Activated naive CD8-positive, alpha-beta T cell treated with anti-CD3 and anti-CD28 coated beads, Interleukin-2, amount 10 ng/mL, durations not matched to agents 7 days and 5 days (primary cell): Measurements from ENCODE around the gene POU2F3. TPM values are rescaled to one million over a fixed set of nuclear protein-coding genes. Genes with fewer than 3 reads are reported as not detected.

ENCODE experiments used
- ATAC-seq: fragments of 150-1000 bp; cut with Tn5 transposase; one replicate; pipeline ENCODE4 v1.10.0; 2021; ENCODE audit warnings: low read depth, moderate library complexity
- POLR2A ChIA-PET: fragments of 350-600 bp; sonication (Branson Sonifier 250); formaldehyde crosslinking; loops from one replicate; lab custom pipeline; 2021; ENCODE audit warnings: antibody characterized with exemption; lab: Charles Lee
- DNase-seq: peaks from one replicate; pipeline ENCODE4 v3.0.0; 2021
- H3K27ac Mint-ChIP-seq: one replicate; pipeline ENCODE4 v1.8.0; 2022; ENCODE audit warnings: mild to moderate bottlenecking, mixed read lengths
- H3K27me3 Mint-ChIP-seq: one replicate; pipeline ENCODE4 v1.8.0; 2022; ENCODE audit warnings: mild to moderate bottlenecking, moderate library complexity, mixed read lengths
- H3K36me3 Mint-ChIP-seq: one replicate; pipeline ENCODE4 v1.8.0; 2021; ENCODE audit warnings: mild to moderate bottlenecking, mixed read lengths
- H3K4me1 Mint-ChIP-seq: one replicate; pipeline ENCODE4 v1.8.0; 2021; ENCODE audit warnings: mixed read lengths
- H3K4me3 Mint-ChIP-seq: one replicate; pipeline ENCODE4 v1.8.0; 2022; ENCODE audit warnings: mild to moderate bottlenecking, moderate library complexity, mixed read lengths
- H3K9me3 Mint-ChIP-seq: one replicate; pipeline ENCODE4 v1.8.0; 2021; ENCODE audit warnings: mixed read lengths
- total RNA-seq, 2 experiments: library from RNA; stranded (reverse); gene quantifications; one replicate each; pipeline ENCODE4 v1.2.3, GENCODE V29; 2021

POU2F3 gene
- total RNA-seq, 2 experiments from 2014 or later, result not detected

GRCh38 chr11:120344302-120345004, 104.5 kb downstream of the POU2F3 start:
- ATAC-seq (peak; percentile 82), DNase-seq (no peak)
- POLR2A ChIA-PET, result no interaction called here
- H3K27ac Mint-ChIP-seq, result peak overlapping the region; percentile 65
- peak overlapping the region; percentile 74 for H3K4me3 Mint-ChIP-seq
- H3K36me3 Mint-ChIP-seq, result peaks cover 8% of the 10 kb centered on the region
- peaks cover 77% of the 10 kb centered on the region for H3K27me3 Mint-ChIP-seq
- peaks cover 2% of the 10 kb centered on the region for H3K9me3 Mint-ChIP-seq
- H3K4me1 Mint-ChIP-seq, result peaks cover 21% of the 10 kb centered on the region

GRCh38 chr11:120346233-120346632, 106.3 kb downstream of the POU2F3 start:
- POLR2A ChIA-PET, result no interaction called here
- Mint-ChIP-seq H3K27ac (no peak overlapping the region), H3K4me1 (peaks cover 14% of the 10 kb centered on the region), H3K36me3 (peaks cover 8% of the 10 kb centered on the region), H3K9me3 (peaks cover 2% of the 10 kb centered on the region), H3K27me3 (peaks cover 73% of the 10 kb centered on the region), H3K4me3 (no peak overlapping the region)
- DNase-seq (no peak), ATAC-seq (no peak)

- no peak for DNase-seq
- POLR2A ChIA-PET, result no interaction called here
- H3K27ac Mint-ChIP-seq, result no peak overlapping the region
- no peak for ATAC-seq
- H3K4me3 Mint-ChIP-seq, result no peak overlapping the region
- no peaks in the 10 kb centered on the region for H3K9me3 Mint-ChIP-seq
- peaks cover 49% of the 10 kb centered on the region for H3K27me3 Mint-ChIP-seq
- peaks cover 3% of the 10 kb centered on the region for H3K36me3 Mint-ChIP-seq
- peaks cover 3% of the 10 kb centered on the region for H3K4me1 Mint-ChIP-seq
These were observed 110.7 kb downstream of the POU2F3 start for GRCh38 chr11:120350637-120351036.

GRCh38 chr11:120352405-120352804, 112.5 kb downstream of the POU2F3 start:
- POLR2A ChIA-PET, result no interaction called here
- Mint-ChIP-seq H3K9me3 (no peaks in the 10 kb centered on the region), H3K4me3 (no peak overlapping the region), H3K27me3 (peaks cover 44% of the 10 kb centered on the region), H3K27ac (no peak overlapping the region), H3K36me3 (peaks cover 2% of the 10 kb centered on the region), H3K4me1 (no peaks in the 10 kb centered on the region)
- ATAC-seq, result no peak
- DNase-seq, result no peak

- no peak overlapping the region for H3K4me3 Mint-ChIP-seq
- peaks cover 2% of the 10 kb centered on the region for H3K36me3 Mint-ChIP-seq
- no peak overlapping the region for H3K27ac Mint-ChIP-seq
- H3K4me1 Mint-ChIP-seq, result no peaks in the 10 kb centered on the region
- POLR2A ChIA-PET, result no interaction called here
- peaks cover 42% of the 10 kb centered on the region for H3K27me3 Mint-ChIP-seq
- H3K9me3 Mint-ChIP-seq, result no peaks in the 10 kb centered on the region
- ATAC-seq, result no peak
- DNase-seq, result no peak
These were observed 114.1 kb downstream of the POU2F3 start for GRCh38 chr11:120354068-120354467.

GRCh38 chr11:120354779-120355178, 114.8 kb downstream of the POU2F3 start:
- peaks cover 2% of the 10 kb centered on the region for H3K36me3 Mint-ChIP-seq
- POLR2A ChIA-PET, result no interaction called here
- H3K4me3 Mint-ChIP-seq, result no peak overlapping the region
- H3K27me3 Mint-ChIP-seq, result peaks cover 36% of the 10 kb centered on the region
- no peak for ATAC-seq
- no peaks in the 10 kb centered on the region for H3K4me1 Mint-ChIP-seq
- DNase-seq, result no peak
- H3K27ac Mint-ChIP-seq, result no peak overlapping the region
- no peaks in the 10 kb centered on the region for H3K9me3 Mint-ChIP-seq

GRCh38 chr11:120357620-120358019, 117.7 kb downstream of the POU2F3 start:
- no peak overlapping the region for H3K4me3 Mint-ChIP-seq
- no peaks in the 10 kb centered on the region for H3K4me1 Mint-ChIP-seq
- ATAC-seq (no peak), DNase-seq (no peak)
- H3K27me3 Mint-ChIP-seq, result peaks cover 33% of the 10 kb centered on the region
- H3K27ac Mint-ChIP-seq, result no peak overlapping the region
- H3K36me3 Mint-ChIP-seq, result peaks cover 2% of the 10 kb centered on the region
- no peaks in the 10 kb centered on the region for H3K9me3 Mint-ChIP-seq
- POLR2A ChIA-PET, result no interaction called here

GRCh38 chr11:120358729-120359128, 118.8 kb downstream of the POU2F3 start:
- no peak for ATAC-seq

GRCh38 chr11:120363436-120363835, 123.5 kb downstream of the POU2F3 start:
- Mint-ChIP-seq H3K9me3 (no peaks in the 10 kb centered on the region), H3K36me3 (no peaks in the 10 kb centered on the region), H3K4me3 (no peak overlapping the region), H3K4me1 (no peaks in the 10 kb centered on the region), H3K27me3 (peaks cover 22% of the 10 kb centered on the region), H3K27ac (no peak overlapping the region)
- ATAC-seq, result no peak
- no peak for DNase-seq
- POLR2A ChIA-PET, result no interaction called here

More at GRCh38 chr11:120358729-120359128, 118.8 kb downstream of the POU2F3 start:
- no peak for DNase-seq
- no peaks in the 10 kb centered on the region for H3K9me3 Mint-ChIP-seq
- H3K4me1 Mint-ChIP-seq, result no peaks in the 10 kb centered on the region
- peaks cover 2% of the 10 kb centered on the region for H3K36me3 Mint-ChIP-seq
- H3K27ac Mint-ChIP-seq, result no peak overlapping the region
- H3K4me3 Mint-ChIP-seq, result no peak overlapping the region
- POLR2A ChIA-PET, result interaction anchor here (0.5 kb wide), 1 partner anchor 36 kb away, joined by 3 read pairs; no protein-coding TSS in a partner anchor
- peaks cover 34% of the 10 kb centered on the region for H3K27me3 Mint-ChIP-seq

GRCh38 chr11:120365512-120365911, 125.6 kb downstream of the POU2F3 start:
- Mint-ChIP-seq H3K27me3 (peaks cover 31% of the 10 kb centered on the region), H3K36me3 (no peaks in the 10 kb centered on the region), H3K27ac (no peak overlapping the region), H3K4me3 (no peak overlapping the region), H3K4me1 (no peaks in the 10 kb centered on the region), H3K9me3 (no peaks in the 10 kb centered on the region)
- ATAC-seq (no peak), DNase-seq (no peak)
- POLR2A ChIA-PET, result no interaction called here

Other genes with a start within 250 kb of the POU2F3 start
- not detected for gene TRIM29, start 102.0 kb upstream of the POU2F3 start, total RNA-seq
- 1 to 10 TPM; 2.4 to 5.5 TPM for gene OAF, start 29.1 kb upstream of the POU2F3 start, total RNA-seq
- gene TLCD5, start 85.2 kb downstream of the POU2F3 start, total RNA-seq, result under 1 TPM; 0.77 to 0.86 TPM
- gene ARHGEF12, start 96.3 kb downstream of the POU2F3 start, total RNA-seq, result 10 to 100 TPM; 14.7 to 15.8 TPM